ENCODE results near the gene TMEM217.

The TMEM217 gene

GRCh38 chr6:37177077-37177934 lies 80.6 kb downstream of the TMEM217 start:
- DNase-seq (no peak), ATAC-seq (no peak)
- Mint-ChIP-seq H3K36me3 (ENCODE audit: low read depth) (peaks cover 43% of the 10 kb centered on the region), H3K9me3 (no peaks in the 10 kb centered on the region), H3K4me3 (no peak overlapping the region), H3K27me3 (no peaks in the 10 kb centered on the region), H3K4me1 (peaks cover 74% of the 10 kb centered on the region), H3K27ac (peak overlapping the region; percentile 75)

- peaks cover 51% of the 10 kb centered on the region for H3K36me3 Mint-ChIP-seq (ENCODE audit: low read depth)
- H3K4me1 Mint-ChIP-seq = peaks cover 72% of the 10 kb centered on the region
- ATAC-seq (no peak), DNase-seq (no peak)
- no peaks in the 10 kb centered on the region for H3K9me3 Mint-ChIP-seq
- H3K27me3 Mint-ChIP-seq = no peaks in the 10 kb centered on the region
- H3K27ac Mint-ChIP-seq = no peak overlapping the region
- H3K4me3 Mint-ChIP-seq = no peak overlapping the region
Measured at GRCh38 chr6:37176268-37177076, 81.5 kb downstream of the TMEM217 start.

- H3K9me3 Mint-ChIP-seq = no peaks in the 10 kb centered on the region
- H3K4me1 Mint-ChIP-seq = peaks cover 66% of the 10 kb centered on the region
- peak overlapping the region; percentile 94 for H3K27ac Mint-ChIP-seq
- DNase-seq (no peak), ATAC-seq (no peak)
- peak overlapping the region; percentile 93 for H3K4me3 Mint-ChIP-seq
- H3K27me3 Mint-ChIP-seq = no peaks in the 10 kb centered on the region
- H3K36me3 Mint-ChIP-seq (ENCODE audit: low read depth) = peaks cover 56% of the 10 kb centered on the region
Measured at GRCh38 chr6:37175332-37176267, 82.3 kb downstream of the TMEM217 start.

GRCh38 chr6:37174515-37175331 lies 83.2 kb downstream of the TMEM217 start:
- DNase-seq = no peak
- H3K27ac Mint-ChIP-seq = peak overlapping the region; percentile 94

GRCh38 chr6:37174196-37174514 lies 83.8 kb downstream of the TMEM217 start:
- H3K4me1 Mint-ChIP-seq = peaks cover 68% of the 10 kb centered on the region
- H3K27ac Mint-ChIP-seq = peak overlapping the region; percentile 94
- H3K4me3 Mint-ChIP-seq = peak overlapping the region; percentile 93
- no peak for DNase-seq
- no peaks in the 10 kb centered on the region for H3K9me3 Mint-ChIP-seq
- no peak for ATAC-seq
- peaks cover 56% of the 10 kb centered on the region for H3K36me3 Mint-ChIP-seq (ENCODE audit: low read depth)
- no peaks in the 10 kb centered on the region for H3K27me3 Mint-ChIP-seq

More at GRCh38 chr6:37174515-37175331, 83.2 kb downstream of the TMEM217 start:
- H3K27me3 Mint-ChIP-seq = no peaks in the 10 kb centered on the region
- peaks cover 65% of the 10 kb centered on the region for H3K4me1 Mint-ChIP-seq
- no peak for ATAC-seq
- peaks cover 56% of the 10 kb centered on the region for H3K36me3 Mint-ChIP-seq (ENCODE audit: low read depth)
- H3K4me3 Mint-ChIP-seq = peak overlapping the region; percentile 93
- H3K9me3 Mint-ChIP-seq = no peaks in the 10 kb centered on the region

GRCh38 chr6:37173493-37174195 lies 84.3 kb downstream of the TMEM217 start:
- Mint-ChIP-seq H3K36me3 (ENCODE audit: low read depth) (peaks cover 56% of the 10 kb centered on the region), H3K27me3 (no peaks in the 10 kb centered on the region), H3K9me3 (no peaks in the 10 kb centered on the region), H3K27ac (peak overlapping the region; percentile 94), H3K4me1 (peaks cover 73% of the 10 kb centered on the region), H3K4me3 (peak overlapping the region; percentile 93)
- peak; percentile 47 for ATAC-seq
- peak; percentile 49 for DNase-seq

GRCh38 chr6:37172912-37173492 lies 84.9 kb downstream of the TMEM217 start:
- peaks cover 56% of the 10 kb centered on the region for H3K36me3 Mint-ChIP-seq (ENCODE audit: low read depth)

GRCh38 chr6:37171970-37172812 lies 85.8 kb downstream of the TMEM217 start:
- H3K27ac Mint-ChIP-seq = peak overlapping the region; percentile 94
- peaks cover 56% of the 10 kb centered on the region for H3K36me3 Mint-ChIP-seq (ENCODE audit: low read depth)
- ATAC-seq = peak; percentile 3
- H3K4me1 Mint-ChIP-seq = peaks cover 70% of the 10 kb centered on the region
- H3K9me3 Mint-ChIP-seq = no peaks in the 10 kb centered on the region
- peak overlapping the region; percentile 93 for H3K4me3 Mint-ChIP-seq
- no peaks in the 10 kb centered on the region for H3K27me3 Mint-ChIP-seq
- DNase-seq = peak; percentile 89

More at GRCh38 chr6:37172912-37173492, 84.9 kb downstream of the TMEM217 start:
- ATAC-seq (no peak), DNase-seq (no peak)
- Mint-ChIP-seq H3K9me3 (no peaks in the 10 kb centered on the region), H3K27me3 (no peaks in the 10 kb centered on the region), H3K27ac (peak overlapping the region; percentile 94), H3K4me3 (peak overlapping the region; percentile 93), H3K4me1 (peaks cover 76% of the 10 kb centered on the region)

GRCh38 chr6:37171201-37171969 lies 86.6 kb downstream of the TMEM217 start:
- Mint-ChIP-seq H3K4me1 (peaks cover 63% of the 10 kb centered on the region), H3K9me3 (no peaks in the 10 kb centered on the region), H3K36me3 (ENCODE audit: low read depth) (peaks cover 53% of the 10 kb centered on the region), H3K4me3 (peak overlapping the region; percentile 93), H3K27ac (peak overlapping the region; percentile 94), H3K27me3 (no peaks in the 10 kb centered on the region)
- ATAC-seq = no peak
- peak; percentile 44 for DNase-seq

- no peaks in the 10 kb centered on the region for H3K9me3 Mint-ChIP-seq
- peak; percentile 63 for DNase-seq
- H3K4me1 Mint-ChIP-seq = peaks cover 56% of the 10 kb centered on the region
- no peaks in the 10 kb centered on the region for H3K27me3 Mint-ChIP-seq
- peak overlapping the region; percentile 94 for H3K27ac Mint-ChIP-seq
- peak overlapping the region; percentile 93 for H3K4me3 Mint-ChIP-seq
- H3K36me3 Mint-ChIP-seq (ENCODE audit: low read depth) = peaks cover 46% of the 10 kb centered on the region
- no peak for ATAC-seq
Measured at GRCh38 chr6:37170273-37171200, 87.4 kb downstream of the TMEM217 start.
